DOHH2 (cell line): Measurements from ENCODE around the gene PPT2.
"Not testable (repeated sequence)": the region's sequence is repeated elsewhere in the genome, so short reads cannot be mapped to it uniquely, and the experiment has no call there.

Experiments
- H3F3A ChIP-seq: fragments of 200-600 bp; sonication (generic), shearing (Covaris generic); 2 replicates; pipeline ENCODE4 v1.6.0; 2016; ENCODE audit warnings: antibody characterized with exemption, mild to moderate bottlenecking; ENCODE audit not compliant: control insufficient read depth, insufficient read depth
- H3K27ac ChIP-seq: fragments of 200-600 bp; sonication (generic); 2 replicates; pipeline ENCODE4 v1.5.1; 2014; ENCODE audit warnings: low read depth, mild to moderate bottlenecking, low read length, moderate library complexity
- H3K27me3 ChIP-seq: fragments of 200-600 bp; sonication (generic); 2 replicates; pipeline ENCODE4 v1.6.1; 2014; ENCODE audit warnings: mild to moderate bottlenecking, low read length, mixed read lengths; ENCODE audit not compliant: control insufficient read depth
- H3K36me3 ChIP-seq: fragments of 200-600 bp; sonication (generic); 2 replicates; pipeline ENCODE4 v1.6.1; 2014; ENCODE audit warnings: mild to moderate bottlenecking, low read length, moderate library complexity, mixed read lengths; ENCODE audit not compliant: control insufficient read depth
- H3K4me1 ChIP-seq: fragments of 200-600 bp; sonication (generic); 2 replicates; pipeline ENCODE4 v1.6.1; 2014; ENCODE audit warnings: mild to moderate bottlenecking, low read length, mixed read lengths; ENCODE audit not compliant: control insufficient read depth
- H3K4me2 ChIP-seq: fragments of 200-600 bp; sonication (generic); 2 replicates; pipeline ENCODE4 v1.6.0; 2014; ENCODE audit warnings: mild to moderate bottlenecking, low read length, moderate library complexity
- H3K4me3 ChIP-seq: fragments of 200-600 bp; sonication (generic); 2 replicates; pipeline ENCODE4 v1.5.1; 2014; ENCODE audit warnings: mild to moderate bottlenecking, low read length, mixed read lengths
- H3K79me2 ChIP-seq: fragments of 200-600 bp; sonication (generic); 2 replicates; pipeline ENCODE4 v1.6.1; 2014; ENCODE audit warnings: mild to moderate bottlenecking, low read length, mixed read lengths; ENCODE audit not compliant: control insufficient read depth
- H3K9me2 ChIP-seq: fragments of 200-600 bp; sonication (generic); replicated peaks from 2 replicates; pipeline ENCODE4 v1.6.1; 2014; ENCODE audit warnings: mild to moderate bottlenecking, low read length, mixed read lengths; ENCODE audit not compliant: control insufficient read depth
- H3K9me3 ChIP-seq: fragments of 200-600 bp; sonication (generic); 2 replicates; pipeline ENCODE4 v1.6.1; 2014; ENCODE audit warnings: antibody characterized with exemption, low read length, mixed read lengths; ENCODE audit not compliant: control insufficient read depth, insufficient read depth
- H4K20me1 ChIP-seq: fragments of 200-600 bp; sonication (generic); 2 replicates; pipeline ENCODE4 v1.6.0; 2014; ENCODE audit warnings: low read depth, mild to moderate bottlenecking, antibody characterized with exemption, low read length, moderate library complexity; ENCODE audit not compliant: control insufficient read depth, insufficient read depth
- CTCF ChIP-seq: fragments of 200-600 bp; sonication (generic); IDR thresholded peaks from one replicate; pipeline ENCODE4 v1.5.1; 2014; ENCODE audit warnings: antibody characterized with exemption, mild to moderate bottlenecking, low read depth, low read length; ENCODE audit not compliant: poor library complexity, severe bottlenecking
- EZH2phosphoT487 ChIP-seq: fragments of 200-600 bp; sonication (generic); IDR thresholded peaks from 2 replicates; pipeline ENCODE4 v1.6.1; 2017; ENCODE audit warnings: borderline replicate concordance, mild to moderate bottlenecking, antibody characterized with exemption, low read length, moderate library complexity, mixed read lengths

Gene PPT2

GRCh38 chr6:32137454-32137853, 16.5 kb upstream of the PPT2 start:
- H3F3A ChIP-seq, result no peaks in the 10 kb centered on the region
- H4K20me1 ChIP-seq, result no peaks in the 10 kb centered on the region
- TF ChIP-seq EZH2phosphoT487, result no peak
- no peak for TF ChIP-seq CTCF
- no peaks in the 10 kb centered on the region for H3K36me3 ChIP-seq
- peaks cover 8% of the 10 kb centered on the region; the same call in 1 of the 2 replicates for H3K27me3 ChIP-seq
- H3K4me3 ChIP-seq, result no peak overlapping the region
- H3K9me3 ChIP-seq, result no peaks in the 10 kb centered on the region
- H3K27ac ChIP-seq, result no peak overlapping the region
- H3K4me2 ChIP-seq, result no peak overlapping the region
- H3K4me1 ChIP-seq, result no peaks in the 10 kb centered on the region
- no peaks in the 10 kb centered on the region for H3K9me2 ChIP-seq
- H3K79me2 ChIP-seq, result no peaks in the 10 kb centered on the region

DNA sequence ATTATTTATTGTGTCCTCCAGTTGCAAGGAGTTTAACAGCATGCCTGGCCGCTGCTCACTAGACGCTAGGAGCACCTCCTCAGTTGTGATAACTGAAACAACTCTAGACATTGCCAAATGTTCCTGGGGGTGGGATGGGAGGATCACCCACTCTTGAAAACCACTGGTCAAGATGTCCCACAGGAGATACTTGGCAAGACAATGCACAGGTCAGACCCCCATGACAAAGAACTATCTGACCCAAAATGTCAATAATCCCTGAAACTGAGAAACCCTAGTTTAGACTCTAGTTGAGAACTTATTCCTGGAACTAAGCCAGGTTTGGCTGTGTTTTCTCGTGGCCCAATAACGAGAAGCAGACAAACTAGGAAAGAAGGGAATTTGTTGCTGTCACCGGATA, 14.4 kb upstream of the PPT2 start:
- Histone ChIP-seq H4K20me1 (no peaks in the 10 kb centered on the region), H3K4me2 (no peak overlapping the region), H3K4me1 (no peaks in the 10 kb centered on the region), H3K79me2 (no peaks in the 10 kb centered on the region), H3K9me2 (no peaks in the 10 kb centered on the region), H3K36me3 (no peaks in the 10 kb centered on the region), H3F3A (no peaks in the 10 kb centered on the region), H3K4me3 (no peak overlapping the region), H3K27me3 (peaks cover 4% of the 10 kb centered on the region; the same call in 1 of the 2 replicates), H3K27ac (no peak overlapping the region), H3K9me3 (no peaks in the 10 kb centered on the region)
- TF ChIP-seq EZH2phosphoT487, result no peak
- TF ChIP-seq CTCF, result no peak

- H3F3A ChIP-seq, result no peaks in the 10 kb centered on the region
- no peak overlapping the region for H3K4me2 ChIP-seq
- no peaks in the 10 kb centered on the region for H3K27me3 ChIP-seq
- no peaks in the 10 kb centered on the region for H4K20me1 ChIP-seq
- no peak overlapping the region for H3K27ac ChIP-seq
- TF ChIP-seq CTCF (no peak), EZH2phosphoT487 (no peak)
- H3K4me3 ChIP-seq, result no peak overlapping the region
- no peaks in the 10 kb centered on the region for H3K36me3 ChIP-seq
- no peaks in the 10 kb centered on the region for H3K9me2 ChIP-seq
- H3K4me1 ChIP-seq, result no peaks in the 10 kb centered on the region
- no peaks in the 10 kb centered on the region for H3K9me3 ChIP-seq
- H3K79me2 ChIP-seq, result no peaks in the 10 kb centered on the region
These were observed 13.4 kb upstream of the PPT2 start for GRCh38 chr6:32140420-32141046.

DNA sequence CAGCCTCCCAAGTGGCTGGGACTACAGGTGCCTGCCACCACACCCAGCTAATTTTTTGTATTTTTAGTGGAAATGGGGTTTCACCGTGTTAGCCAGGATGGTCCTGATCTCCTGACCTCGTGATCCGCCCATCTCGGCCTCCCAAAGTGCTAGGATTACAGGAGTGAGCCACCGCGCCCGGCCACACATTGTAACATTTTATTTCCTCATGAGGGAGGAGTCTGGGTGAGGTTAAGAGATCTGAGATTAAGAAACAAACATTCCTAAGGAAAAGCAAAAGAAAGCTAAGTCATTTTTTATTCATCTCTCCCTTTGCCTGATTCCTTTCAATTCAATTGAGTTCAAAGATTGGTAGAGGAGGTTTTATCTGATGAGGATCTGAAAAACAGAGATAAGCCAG, 9.7 kb upstream of the PPT2 start:
- not testable (repeated sequence) for H3K9me2 ChIP-seq, H3K27ac ChIP-seq, H3F3A ChIP-seq, H3K9me3 ChIP-seq, H3K4me2 ChIP-seq, H4K20me1 ChIP-seq, H3K79me2 ChIP-seq, H3K36me3 ChIP-seq, H3K4me3 ChIP-seq, H3K4me1 ChIP-seq
- H3K27me3 ChIP-seq, result peaks cover 12% of the 10 kb centered on the region
